Upper lobe of left lung (tissue), 6 donors: ENCODE data around the gene MCU. TPM values are rescaled to one million over a fixed set of nuclear protein-coding genes. Genes with fewer than 3 reads are reported as not detected.

Experiments
- ATAC-seq, 2 donors: fragments of 200-7000 bp; cut with Tn5 transposase; one replicate each; pipeline ENCODE4 v1.9.1; 2022; ENCODE audit warnings: mild to moderate bottlenecking in 2 of 2, moderate library complexity in 2 of 2; ENCODE audit not compliant: low FRiP score in 2 of 2
- DNase-seq, 2 donors: peaks; one replicate each; pipeline ENCODE4 v3.0.0-alpha.2; 2019 to 2020
- H3K27ac ChIP-seq, 4 donors: fragments of 200-600 bp; sonication (generic); one replicate each; pipeline ENCODE4 v1.5.1; 2016 to 2019
- H3K27me3 ChIP-seq, 4 donors: fragments of 200-600 bp; sonication (generic); one replicate each; pipeline ENCODE4 v1.5.1; 2017 to 2019
- H3K36me3 ChIP-seq, 4 donors: fragments of 200-600 bp; sonication (generic); one replicate each; pipeline ENCODE4 v1.5.1; 2016 to 2019
- H3K4me1 ChIP-seq, 4 donors: fragments of 200-600 bp; sonication (generic); one replicate each; pipeline ENCODE4 v1.5.1; 2018 to 2019
- H3K4me3 ChIP-seq, 4 donors: fragments of 200-600 bp; sonication (generic); one replicate each; pipeline ENCODE4 v1.5.1; 2017 to 2019; ENCODE audit warnings: mild to moderate bottlenecking in 2 of 4, moderate library complexity in 1 of 4
- H3K9me3 ChIP-seq, 4 donors: fragments of 200-600 bp; sonication (generic); one replicate each; pipeline ENCODE4 v1.5.1; 2018 to 2019
- CTCF ChIP-seq, 6 experiments: fragments of 450-650 bp in 4 of 6; fragments of 200-600 bp in 2 of 6; sonication (generic) in 2 of 6; IDR thresholded peaks; one replicate each; pipeline ENCODE4 v1.5.1; 2016 to 2019; ENCODE audit warnings: antibody characterized with exemption in 6 of 6
- EP300 ChIP-seq, 4 donors: sonication (generic); formaldehyde crosslinking; IDR thresholded peaks; one replicate each; pipeline ENCODE4 v1.5.1; 2017; ENCODE audit warnings: antibody characterized with exemption in 4 of 4, control low read depth in 2 of 4
- POLR2A ChIP-seq, 4 donors: fragments of 450-650 bp; IDR thresholded peaks; one replicate each; pipeline ENCODE4 v1.5.1; 2016 to 2017; ENCODE audit warnings: antibody characterized with exemption in 4 of 4, mild to moderate bottlenecking in 2 of 4
- POLR2AphosphoS5 ChIP-seq, 2 donors: sonication (generic); formaldehyde crosslinking; IDR thresholded peaks; one replicate each; pipeline ENCODE4 v1.5.1; 2017; ENCODE audit warnings: antibody characterized with exemption in 2 of 2
- WGBS, 2 donors: methylation state at CpG; one replicate each; pipeline ENCODE4 v1.1.5; 2017 to 2018; 5-methylcytosine and 5-hydroxymethylcytosine counted together
- total RNA-seq, 6 donors: library from RNA; depleted of rRNA in 4 of 6; stranded (reverse); fragments of >200 nt in 4 of 6; gene quantifications; one replicate each; pipeline versions ENCODE4 v1.1.0 to v1.2.1, GENCODE V29; 2016 to 2021
- donor health status: DM: no; HTN: no; CAD: no; lungs with moderate emphysema.
- donor health status: DM: no; HTN: yes; CAD: no; lungs with severe emphysema.

MCU gene
- total RNA-seq, 6 donors from 2014 or later: 28.2 to 50.5 (median 32.1) TPM

DNA sequence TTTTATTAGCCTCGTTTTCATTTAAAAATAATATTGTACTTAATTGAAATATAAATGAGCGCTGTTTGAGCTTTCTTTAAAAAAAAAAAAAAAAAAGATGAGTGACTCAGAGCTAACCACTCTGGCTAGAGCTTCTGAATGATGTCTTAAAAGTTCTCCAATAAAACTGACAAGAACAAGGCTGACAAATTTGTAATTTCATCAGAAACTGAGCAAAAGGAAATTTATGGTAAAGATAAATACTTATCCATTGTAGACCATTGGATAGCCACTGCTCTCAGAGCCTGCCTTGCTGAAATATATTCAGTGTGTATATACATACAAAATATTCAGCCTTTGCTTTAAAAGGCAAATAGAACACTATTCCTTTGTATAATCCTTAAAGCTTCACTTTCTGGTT lies 110.4 kb downstream of the MCU start:
- TF ChIP-seq POLR2AphosphoS5 (IDR thresholded peaks at IDR 0.05) (no peak), EP300 (IDR thresholded peaks at IDR 0.05) (no peak), CTCF (IDR thresholded peaks at IDR 0.05) (no peak), POLR2A (IDR thresholded peaks at IDR 0.05) (no peak)
- Histone ChIP-seq H3K27me3 (no peaks in the 10 kb centered on the region), H3K4me1 (peaks cover 0 to 5% (median 0%) of the 10 kb centered on the region in 4 donors), H3K4me3 (no peak overlapping the region), H3K36me3 (no peaks in the 10 kb centered on the region), H3K27ac (no peak overlapping the region), H3K9me3 (no peaks in the 10 kb centered on the region)
- ATAC-seq: peak in 1 of 2 donors; percentile 54
- 80 to 93% methylated on average over 2 of the region's 2 CpGs for WGBS, 2 donors
- no peak for DNase-seq

- Histone ChIP-seq H3K4me3 (no peak overlapping the region), H3K36me3 (no peaks in the 10 kb centered on the region), H3K27ac (no peak overlapping the region), H3K4me1 (peaks cover 0 to 5% (median 0%) of the 10 kb centered on the region in 4 donors), H3K27me3 (no peaks in the 10 kb centered on the region), H3K9me3 (no peaks in the 10 kb centered on the region)
- peak in 1 of 2 donors; percentile 79 for ATAC-seq
- WGBS, 2 donors: 65 to 86% methylated on average over 4 of the region's 4 CpGs
- no peak for DNase-seq
- TF ChIP-seq POLR2A (IDR thresholded peaks at IDR 0.05) (no peak), POLR2AphosphoS5 (IDR thresholded peaks at IDR 0.05) (no peak), CTCF (IDR thresholded peaks at IDR 0.05) (no peak), EP300 (IDR thresholded peaks at IDR 0.05) (no peak)
Measured at GRCh38 chr10:72802763-72803505, 111.0 kb downstream of the MCU start.

GRCh38 chr10:72808001-72808400 lies 116.1 kb downstream of the MCU start:
- ATAC-seq (no peak), DNase-seq (no peak)
- 78 to 85% methylated on average over 3 of the region's 3 CpGs for WGBS, 2 donors
- Histone ChIP-seq H3K27ac (no peak overlapping the region), H3K27me3 (no peaks in the 10 kb centered on the region), H3K4me3 (no peak overlapping the region), H3K9me3 (no peaks in the 10 kb centered on the region), H3K36me3 (no peaks in the 10 kb centered on the region), H3K4me1 (no peaks in the 10 kb centered on the region)
- no peak for TF ChIP-seq POLR2AphosphoS5 (IDR thresholded peaks at IDR 0.05)
- no peak for TF ChIP-seq POLR2A (IDR thresholded peaks at IDR 0.05)
- TF ChIP-seq EP300 (IDR thresholded peaks at IDR 0.05): no peak
- no peak for TF ChIP-seq CTCF (IDR thresholded peaks at IDR 0.05)

- 67 to 79% methylated on average over 1 of the region's 1 CpG for WGBS, 2 donors
- no peaks in the 10 kb centered on the region for H3K9me3 ChIP-seq
- H3K4me1 ChIP-seq: peaks cover 0 to 2% (median 0%) of the 10 kb centered on the region in 4 donors
- no peak overlapping the region for H3K27ac ChIP-seq
- no peak overlapping the region for H3K4me3 ChIP-seq
- no peaks in the 10 kb centered on the region for H3K36me3 ChIP-seq
- TF ChIP-seq EP300 (IDR thresholded peaks at IDR 0.05): no peak
- TF ChIP-seq POLR2AphosphoS5 (IDR thresholded peaks at IDR 0.05): no peak
- TF ChIP-seq POLR2A (IDR thresholded peaks at IDR 0.05): no peak
- no peak for TF ChIP-seq CTCF (IDR thresholded peaks at IDR 0.05)
- H3K27me3 ChIP-seq: no peaks in the 10 kb centered on the region
- no peak for DNase-seq
- ATAC-seq: no peak
Measured at GRCh38 chr10:72809006-72809405, 117.1 kb downstream of the MCU start.

DNA sequence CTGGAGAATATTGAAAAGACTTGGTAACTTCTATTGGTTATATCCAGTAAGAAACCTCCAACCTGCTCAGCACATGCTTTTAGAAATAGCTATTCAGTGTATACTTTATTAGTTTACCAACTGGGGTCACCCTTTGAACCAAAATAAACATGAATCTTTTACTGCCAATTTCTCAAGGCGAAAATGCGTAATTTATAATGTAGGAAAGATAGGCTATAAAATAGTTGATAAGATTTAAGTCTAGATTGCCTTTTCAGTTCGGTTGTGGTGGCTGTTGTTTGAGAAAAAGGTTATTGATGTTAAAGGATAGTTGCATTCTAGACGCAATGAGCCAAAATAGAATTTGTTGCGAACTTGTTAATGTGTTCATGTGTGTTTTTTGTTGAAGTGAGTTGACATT lies 119.0 kb downstream of the MCU start:
- TF ChIP-seq EP300 (IDR thresholded peaks at IDR 0.05): no peak
- TF ChIP-seq CTCF (IDR thresholded peaks at IDR 0.05): no peak
- no peak for TF ChIP-seq POLR2A (IDR thresholded peaks at IDR 0.05)
- no peak for TF ChIP-seq POLR2AphosphoS5 (IDR thresholded peaks at IDR 0.05)
- Histone ChIP-seq H3K4me3 (no peak overlapping the region), H3K9me3 (no peaks in the 10 kb centered on the region), H3K27ac (no peak overlapping the region), H3K27me3 (no peaks in the 10 kb centered on the region), H3K4me1 (peaks cover 0 to 5% (median 0%) of the 10 kb centered on the region in 4 donors), H3K36me3 (no peaks in the 10 kb centered on the region)
- ATAC-seq (no peak), DNase-seq (no peak)
- WGBS, 2 donors: 82 to 88% methylated on average over 5 of the region's 5 CpGs
